HG02970 (cell line): ENCODE measurements around the gene SSTR3.

Experiments
- ATAC-seq: cut with Tn5 transposase; IDR thresholded peaks from one replicate; pipeline ENCODE4 v1.9.1; 2021; ENCODE audit warnings: mild to moderate bottlenecking, moderate library complexity, moderate number of reproducible peaks; ENCODE audit not compliant: unreplicated experiment, low FRiP score

SSTR3 gene

GRCh38 chr22:37229805-37230672 is 17.8 kb upstream of the SSTR3 start:
- ATAC-seq: peak; percentile 42

- ATAC-seq: no peak
Observed at GRCh38 chr22:37229012-37229804, 16.9 kb upstream of the SSTR3 start.

GRCh38 chr22:37228106-37229011 is 16.1 kb upstream of the SSTR3 start:
- ATAC-seq: no peak

- ATAC-seq: no peak
Observed at GRCh38 chr22:37226514-37226913, 14.2 kb upstream of the SSTR3 start.

- no peak for ATAC-seq
Observed at GRCh38 chr22:37226087-37226486, 13.8 kb upstream of the SSTR3 start.

- no peak for ATAC-seq
Observed at GRCh38 chr22:37225481-37225880, 13.2 kb upstream of the SSTR3 start.

- no peak for ATAC-seq
Observed at GRCh38 chr22:37224757-37225420, 12.6 kb upstream of the SSTR3 start.

GRCh38 chr22:37223965-37224551 is 11.8 kb upstream of the SSTR3 start:
- ATAC-seq: no peak

GRCh38 chr22:37222440-37222971 is 10.2 kb upstream of the SSTR3 start:
- ATAC-seq: no peak

- ATAC-seq: no peak
Observed at GRCh38 chr22:37221424-37222333, 9.4 kb upstream of the SSTR3 start.

GRCh38 chr22:37220543-37220981 is 8.3 kb upstream of the SSTR3 start:
- ATAC-seq: no peak

- ATAC-seq: no peak
Observed at GRCh38 chr22:37219533-37219932, 7.3 kb upstream of the SSTR3 start.

- ATAC-seq: peak; percentile 68
Observed at GRCh38 chr22:37218771-37219411, 6.6 kb upstream of the SSTR3 start.

- no peak for ATAC-seq
Observed at GRCh38 chr22:37218399-37218770, 6.1 kb upstream of the SSTR3 start.

- no peak for ATAC-seq
Observed at GRCh38 chr22:37215890-37216289, 3.6 kb upstream of the SSTR3 start.

GRCh38 chr22:37214731-37215030 is 2.4 kb upstream of the SSTR3 start:
- ATAC-seq: no peak

GRCh38 chr22:37213941-37214730 is 1.9 kb upstream of the SSTR3 start:
- no peak for ATAC-seq
